GM12878 (cell line): Measurements from ENCODE around the gene FERMT3.

Experiments
- ATF2 ChIP-seq: IDR thresholded peaks from 2 replicates; pipeline ENCODE4 v1.6.1; 2012; ENCODE audit warnings: low read length, inconsistent platforms
- BACH1 ChIP-seq: fragments of 450-650 bp; IDR thresholded peaks from 2 replicates; pipeline ENCODE4 v1.6.1; 2017; ENCODE audit warnings: mild to moderate bottlenecking, borderline replicate concordance
- BCL11A ChIP-seq: IDR thresholded peaks from 2 replicates; pipeline ENCODE4 v1.6.1; 2011; ENCODE audit warnings: low read depth, low read length
- FOS ChIP-seq: IDR thresholded peaks from 3 replicates; pipeline ENCODE4 v1.6.1; 2011; ENCODE audit warnings: borderline replicate concordance; ENCODE audit not compliant: insufficient read length; ENCODE audit errors: extremely low read depth
- KLF5 ChIP-seq: fragments of 450-650 bp; IDR thresholded peaks from 2 replicates; pipeline ENCODE4 v1.6.1; 2014; ENCODE audit warnings: mild to moderate bottlenecking; ENCODE audit not compliant: partially characterized antibody
- POLR2A ChIP-seq: IDR thresholded peaks from 2 replicates; pipeline ENCODE4 v1.6.1; 2011; ENCODE audit warnings: low read depth, mild to moderate bottlenecking, low read length
- SIX5 ChIP-seq: IDR thresholded peaks from 2 replicates; pipeline ENCODE4 v1.6.1; 2011; ENCODE audit warnings: mild to moderate bottlenecking, low read depth, low read length, moderate library complexity; ENCODE audit not compliant: severe bottlenecking
- WRNIP1 ChIP-seq: IDR thresholded peaks from 2 replicates; pipeline ENCODE4 v1.6.1; 2011; ENCODE audit warnings: low read depth, low read length, improper control_type of control experiment, borderline replicate concordance
- TF ChIP-seq, protein P1 (sequence below), 3 experiments: IDR thresholded peaks in 2 of 3; conservative IDR thresholded peaks in 1 of 3; 2 replicates each; pipeline ENCODE4 v1.5.1; 2011; ENCODE audit warnings: low read depth in 3 of 3, low read length in 3 of 3, mild to moderate bottlenecking in 3 of 3, control low read depth in 2 of 3, moderate library complexity in 2 of 3, inconsistent platforms in 1 of 3, mixed read lengths in 1 of 3; ENCODE audit not compliant: control insufficient read depth in 2 of 3, insufficient read depth in 1 of 3; ENCODE audit errors: extremely low read depth in 1 of 3
- TF ChIP-seq, protein P2 (sequence below): fragments of 450-650 bp; IDR thresholded peaks from 2 replicates; pipeline ENCODE4 v1.6.1; 2016; ENCODE audit warnings: mild to moderate bottlenecking

- TF ChIP-seq FOS (no peak), BCL11A (no peak), KLF5 (no peak), POLR2A (no peak), WRNIP1 (no peak), BACH1 (no peak), SIX5 (no peak), ATF2 (no peak)
- TF ChIP-seq, protein P1, sequence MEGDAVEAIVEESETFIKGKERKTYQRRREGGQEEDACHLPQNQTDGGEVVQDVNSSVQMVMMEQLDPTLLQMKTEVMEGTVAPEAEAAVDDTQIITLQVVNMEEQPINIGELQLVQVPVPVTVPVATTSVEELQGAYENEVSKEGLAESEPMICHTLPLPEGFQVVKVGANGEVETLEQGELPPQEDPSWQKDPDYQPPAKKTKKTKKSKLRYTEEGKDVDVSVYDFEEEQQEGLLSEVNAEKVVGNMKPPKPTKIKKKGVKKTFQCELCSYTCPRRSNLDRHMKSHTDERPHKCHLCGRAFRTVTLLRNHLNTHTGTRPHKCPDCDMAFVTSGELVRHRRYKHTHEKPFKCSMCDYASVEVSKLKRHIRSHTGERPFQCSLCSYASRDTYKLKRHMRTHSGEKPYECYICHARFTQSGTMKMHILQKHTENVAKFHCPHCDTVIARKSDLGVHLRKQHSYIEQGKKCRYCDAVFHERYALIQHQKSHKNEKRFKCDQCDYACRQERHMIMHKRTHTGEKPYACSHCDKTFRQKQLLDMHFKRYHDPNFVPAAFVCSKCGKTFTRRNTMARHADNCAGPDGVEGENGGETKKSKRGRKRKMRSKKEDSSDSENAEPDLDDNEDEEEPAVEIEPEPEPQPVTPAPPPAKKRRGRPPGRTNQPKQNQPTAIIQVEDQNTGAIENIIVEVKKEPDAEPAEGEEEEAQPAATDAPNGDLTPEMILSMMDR (IDR thresholded peaks at IDR 0.05 in 2 of 3, conservative IDR thresholded peaks at IDR 0.05 in 1 of 3; ENCODE audit: control insufficient read depth in 2 of 3, extremely low read depth in 1 of 3, insufficient read depth in 1 of 3, low read depth in 3 of 3, low read length in 3 of 3), result no peak
- TF ChIP-seq, protein P2, sequence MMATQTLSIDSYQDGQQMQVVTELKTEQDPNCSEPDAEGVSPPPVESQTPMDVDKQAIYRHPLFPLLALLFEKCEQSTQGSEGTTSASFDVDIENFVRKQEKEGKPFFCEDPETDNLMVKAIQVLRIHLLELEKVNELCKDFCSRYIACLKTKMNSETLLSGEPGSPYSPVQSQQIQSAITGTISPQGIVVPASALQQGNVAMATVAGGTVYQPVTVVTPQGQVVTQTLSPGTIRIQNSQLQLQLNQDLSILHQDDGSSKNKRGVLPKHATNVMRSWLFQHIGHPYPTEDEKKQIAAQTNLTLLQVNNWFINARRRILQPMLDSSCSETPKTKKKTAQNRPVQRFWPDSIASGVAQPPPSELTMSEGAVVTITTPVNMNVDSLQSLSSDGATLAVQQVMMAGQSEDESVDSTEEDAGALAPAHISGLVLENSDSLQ, result no peak
Measured at GRCh38 chr11:64220271-64220670, 13.8 kb downstream of the FERMT3 start.
